Activated T-cell treated with anti-CD3 and anti-CD28 coated beads, Interleukin-2, amount 50 U/mL, for 4 hours (primary cell): ENCODE measurements around the gene PAM. TPM values are rescaled to one million over a fixed set of nuclear protein-coding genes. Genes with fewer than 3 reads are reported as not detected.

ENCODE experiments used
- ATAC-seq, 2 donors: fragments of 200-7000 bp; cut with Tn5 transposase; one replicate each; pipeline ENCODE4 v1.10.0; 2021
- DNase-seq: peaks from one replicate; pipeline ENCODE4 v3.0.0-alpha.2; 2020
- H3K27me3 Mint-ChIP-seq: one replicate; pipeline ENCODE4 v1.8.0; 2021; ENCODE audit warnings: low read depth, mixed read lengths
- H3K36me3 Mint-ChIP-seq: one replicate; pipeline ENCODE4 v1.8.0; 2022; ENCODE audit warnings: mixed read lengths; ENCODE audit not compliant: insufficient read depth
- H3K4me1 Mint-ChIP-seq: one replicate; pipeline ENCODE4 v1.8.0; 2021; ENCODE audit warnings: low read depth, mixed read lengths
- H3K4me3 Mint-ChIP-seq: one replicate; pipeline ENCODE4 v1.8.0; 2021; ENCODE audit warnings: mild to moderate bottlenecking, moderate library complexity, mixed read lengths
- H3K9me3 Mint-ChIP-seq: one replicate; pipeline ENCODE4 v1.8.0; 2021; ENCODE audit warnings: mixed read lengths
- total RNA-seq, 3 donors: library from RNA; stranded (reverse); gene quantifications; one replicate each; pipeline ENCODE4 v1.2.1, GENCODE V29; 2021

Gene PAM
- total RNA-seq, 3 donors from 2014 or later = 50.9 to 56.2 (median 55.7) TPM

DNA sequence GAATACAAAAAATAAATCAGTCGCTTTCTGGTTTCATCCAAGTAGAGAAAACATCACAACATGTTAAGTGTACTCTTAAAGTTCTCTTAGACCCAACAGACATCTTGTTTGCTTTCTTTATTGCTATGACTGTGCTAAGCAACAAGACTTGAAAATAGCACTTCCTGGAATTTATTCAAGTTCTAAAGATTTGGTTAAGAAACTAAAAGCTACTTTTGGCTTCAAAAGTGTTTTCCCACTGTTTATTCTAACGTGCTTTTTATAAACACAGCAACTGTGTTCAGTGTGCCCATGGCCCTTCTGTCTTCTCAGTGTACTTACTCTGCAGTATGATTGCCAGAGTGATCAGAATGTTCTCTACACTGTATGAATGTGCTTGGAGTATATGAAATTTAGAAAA lies 255.1 kb downstream of the PAM start:
- Mint-ChIP-seq H3K36me3 (peaks cover 32% of the 10 kb centered on the region), H3K9me3 (peaks cover 3% of the 10 kb centered on the region), H3K4me3 (no peak overlapping the region), H3K4me1 (no peaks in the 10 kb centered on the region), H3K27me3 (no peaks in the 10 kb centered on the region)
- ATAC-seq = no peak
- no peak for DNase-seq

- no peak for ATAC-seq
- H3K9me3 Mint-ChIP-seq = peaks cover 3% of the 10 kb centered on the region
- H3K4me1 Mint-ChIP-seq = no peaks in the 10 kb centered on the region
- no peaks in the 10 kb centered on the region for H3K27me3 Mint-ChIP-seq
- no peak for DNase-seq
- H3K4me3 Mint-ChIP-seq = no peak overlapping the region
- peaks cover 36% of the 10 kb centered on the region for H3K36me3 Mint-ChIP-seq
These were observed 258.9 kb downstream of the PAM start for GRCh38 chr5:103013933-103014552.

- peaks cover 31% of the 10 kb centered on the region for H3K36me3 Mint-ChIP-seq
- no peak for ATAC-seq
- no peaks in the 10 kb centered on the region for H3K27me3 Mint-ChIP-seq
- DNase-seq = no peak
- H3K4me3 Mint-ChIP-seq = no peak overlapping the region
- H3K4me1 Mint-ChIP-seq = no peaks in the 10 kb centered on the region
- H3K9me3 Mint-ChIP-seq = peaks cover 3% of the 10 kb centered on the region
These were observed 259.9 kb downstream of the PAM start for GRCh38 chr5:103014983-103015382.

DNA sequence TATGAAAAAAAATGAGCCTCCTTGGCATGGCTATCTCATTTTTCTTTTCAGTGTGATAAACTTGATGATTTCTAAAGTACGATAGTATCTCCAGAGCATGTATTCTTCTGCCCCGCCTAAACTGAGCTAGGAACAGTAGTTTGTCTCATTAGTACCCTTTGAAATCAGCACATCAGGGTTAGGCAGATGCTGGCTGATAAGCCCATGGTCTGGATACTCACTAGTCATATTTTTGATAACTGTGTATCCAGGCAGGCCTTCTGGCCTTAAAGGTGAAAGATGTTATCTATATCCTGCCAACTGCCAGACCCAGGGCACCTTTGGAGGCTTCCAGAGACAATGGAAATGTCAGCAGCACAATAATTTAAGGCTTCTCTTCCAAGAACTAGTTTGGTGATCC lies 261.1 kb downstream of the PAM start:
- Mint-ChIP-seq H3K36me3 (peaks cover 27% of the 10 kb centered on the region), H3K4me3 (no peak overlapping the region), H3K4me1 (no peaks in the 10 kb centered on the region), H3K27me3 (no peaks in the 10 kb centered on the region), H3K9me3 (peaks cover 3% of the 10 kb centered on the region)
- DNase-seq = no peak
- no peak for ATAC-seq

- Mint-ChIP-seq H3K4me1 (peaks cover 3% of the 10 kb centered on the region), H3K27me3 (no peaks in the 10 kb centered on the region), H3K9me3 (no peaks in the 10 kb centered on the region), H3K4me3 (no peak overlapping the region), H3K36me3 (peaks cover 17% of the 10 kb centered on the region)
- ATAC-seq (no peak), DNase-seq (no peak)
These were observed 264.7 kb downstream of the PAM start for GRCh38 chr5:103019804-103020203.

DNA sequence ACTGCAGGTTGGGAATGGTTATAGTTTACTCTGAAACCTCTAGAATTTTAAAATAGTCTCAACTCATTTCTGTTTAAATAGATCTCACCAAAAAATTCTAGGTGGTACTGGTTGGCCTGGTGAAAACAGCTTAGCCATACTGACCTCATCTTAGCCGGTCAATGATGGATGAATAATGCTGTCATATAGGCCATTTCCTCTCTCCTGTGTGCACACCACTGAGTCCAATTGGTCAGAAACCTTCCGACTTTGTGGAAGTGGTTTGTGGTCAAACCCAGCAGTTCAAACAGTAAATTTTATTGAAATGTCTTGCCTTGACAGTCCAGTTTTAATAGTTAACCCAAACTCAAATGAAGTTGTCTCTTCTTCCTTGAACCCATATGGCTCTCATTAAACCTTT lies 266.2 kb downstream of the PAM start:
- no peaks in the 10 kb centered on the region for H3K27me3 Mint-ChIP-seq
- no peak overlapping the region for H3K4me3 Mint-ChIP-seq

GRCh38 chr5:103027267-103027666 lies 272.2 kb downstream of the PAM start:
- no peaks in the 10 kb centered on the region for H3K27me3 Mint-ChIP-seq
- ATAC-seq = no peak

More for the DNA sequence above, 266.2 kb downstream of the PAM start:
- no peak for DNase-seq
- no peaks in the 10 kb centered on the region for H3K9me3 Mint-ChIP-seq
- no peak for ATAC-seq
- peaks cover 17% of the 10 kb centered on the region for H3K36me3 Mint-ChIP-seq
- H3K4me1 Mint-ChIP-seq = peaks cover 3% of the 10 kb centered on the region

GRCh38 chr5:103031607-103032006 lies 276.5 kb downstream of the PAM start:
- H3K9me3 Mint-ChIP-seq = no peaks in the 10 kb centered on the region

More at GRCh38 chr5:103027267-103027666, 272.2 kb downstream of the PAM start:
- H3K36me3 Mint-ChIP-seq = peaks cover 27% of the 10 kb centered on the region
- H3K4me1 Mint-ChIP-seq = no peaks in the 10 kb centered on the region
- no peaks in the 10 kb centered on the region for H3K9me3 Mint-ChIP-seq
- no peak overlapping the region for H3K4me3 Mint-ChIP-seq
- DNase-seq = no peak

GRCh38 chr5:103033696-103034095 lies 278.6 kb downstream of the PAM start:
- ATAC-seq (no peak), DNase-seq (no peak)

More at GRCh38 chr5:103031607-103032006, 276.5 kb downstream of the PAM start:
- peaks cover 2% of the 10 kb centered on the region for H3K27me3 Mint-ChIP-seq
- DNase-seq (no peak), ATAC-seq (no peak)
- H3K4me1 Mint-ChIP-seq = no peaks in the 10 kb centered on the region
- peaks cover 16% of the 10 kb centered on the region for H3K36me3 Mint-ChIP-seq
- no peak overlapping the region for H3K4me3 Mint-ChIP-seq

GRCh38 chr5:103034662-103035392 lies 279.7 kb downstream of the PAM start:
- H3K36me3 Mint-ChIP-seq = peaks cover 3% of the 10 kb centered on the region
- H3K4me1 Mint-ChIP-seq = no peaks in the 10 kb centered on the region
- no peak for ATAC-seq
- no peaks in the 10 kb centered on the region for H3K9me3 Mint-ChIP-seq
- no peak for DNase-seq
- H3K27me3 Mint-ChIP-seq = peaks cover 2% of the 10 kb centered on the region
- H3K4me3 Mint-ChIP-seq = no peak overlapping the region

More at GRCh38 chr5:103033696-103034095, 278.6 kb downstream of the PAM start:
- Mint-ChIP-seq H3K4me1 (no peaks in the 10 kb centered on the region), H3K27me3 (peaks cover 2% of the 10 kb centered on the region), H3K36me3 (peaks cover 7% of the 10 kb centered on the region), H3K9me3 (no peaks in the 10 kb centered on the region), H3K4me3 (no peak overlapping the region)

DNA sequence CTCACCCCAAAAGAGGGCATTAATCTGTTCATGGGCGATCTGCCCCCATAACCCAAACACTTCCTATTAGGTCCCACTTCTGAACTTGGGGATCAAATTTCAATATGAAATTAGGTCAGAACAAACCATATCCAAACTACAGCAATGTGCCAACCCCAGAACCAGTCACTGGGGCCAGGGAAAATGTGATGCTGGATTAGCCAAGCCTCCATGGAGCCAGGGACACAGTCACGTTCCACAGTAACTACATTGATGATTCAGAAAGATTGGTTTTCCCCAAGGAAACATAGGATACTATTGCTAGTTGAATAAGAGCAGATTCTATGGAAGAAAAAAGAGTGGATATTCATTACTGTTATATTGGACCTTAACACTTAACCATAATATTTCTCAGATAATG lies 280.6 kb downstream of the PAM start:
- Mint-ChIP-seq H3K4me3 (no peak overlapping the region), H3K36me3 (no peaks in the 10 kb centered on the region), H3K9me3 (no peaks in the 10 kb centered on the region), H3K4me1 (no peaks in the 10 kb centered on the region), H3K27me3 (peaks cover 2% of the 10 kb centered on the region)
- ATAC-seq (no peak), DNase-seq (no peak)

- Mint-ChIP-seq H3K4me1 (no peaks in the 10 kb centered on the region), H3K4me3 (no peak overlapping the region), H3K36me3 (no peaks in the 10 kb centered on the region), H3K9me3 (no peaks in the 10 kb centered on the region), H3K27me3 (peaks cover 2% of the 10 kb centered on the region)
- ATAC-seq = no peak
- DNase-seq = no peak
These were observed 281.5 kb downstream of the PAM start for GRCh38 chr5:103036601-103037000.

- Mint-ChIP-seq H3K4me1 (no peaks in the 10 kb centered on the region), H3K9me3 (no peaks in the 10 kb centered on the region), H3K4me3 (no peak overlapping the region), H3K27me3 (peaks cover 2% of the 10 kb centered on the region), H3K36me3 (no peaks in the 10 kb centered on the region)
- DNase-seq (no peak), ATAC-seq (no peak)
These were observed 282.8 kb downstream of the PAM start for GRCh38 chr5:103037673-103038455.

GRCh38 chr5:103041071-103041676 lies 286.1 kb downstream of the PAM start:
- no peaks in the 10 kb centered on the region for H3K27me3 Mint-ChIP-seq
- no peaks in the 10 kb centered on the region for H3K36me3 Mint-ChIP-seq
- no peaks in the 10 kb centered on the region for H3K4me1 Mint-ChIP-seq
- no peaks in the 10 kb centered on the region for H3K9me3 Mint-ChIP-seq
- DNase-seq (no peak), ATAC-seq (no peak)
- H3K4me3 Mint-ChIP-seq = no peak overlapping the region
